ENCODE results near the gene NEDD9. TPM values are rescaled to one million over a fixed set of nuclear protein-coding genes. Genes with fewer than 3 reads are reported as not detected.

NEDD9 gene
- total and polyA plus RNA-seq, 2 of the 13 experiments (the other 11 are each of a cell fraction or from before 2014, with no cell fraction given), result 27.1 to 389 TPM

- no peak for TF ChIP-seq ZNF280D (CRISPR knock-in tag; IDR thresholded peaks at IDR 0.05)
- no peak for TF ChIP-seq ZNF232 (CRISPR knock-in tag; IDR thresholded peaks at IDR 0.05; ENCODE audit: borderline replicate concordance)
- TF ChIP-seq ZBTB7A (CRISPR knock-in tag; IDR thresholded peaks at IDR 0.05), result no peak
- TF ChIP-seq, protein P1, sequence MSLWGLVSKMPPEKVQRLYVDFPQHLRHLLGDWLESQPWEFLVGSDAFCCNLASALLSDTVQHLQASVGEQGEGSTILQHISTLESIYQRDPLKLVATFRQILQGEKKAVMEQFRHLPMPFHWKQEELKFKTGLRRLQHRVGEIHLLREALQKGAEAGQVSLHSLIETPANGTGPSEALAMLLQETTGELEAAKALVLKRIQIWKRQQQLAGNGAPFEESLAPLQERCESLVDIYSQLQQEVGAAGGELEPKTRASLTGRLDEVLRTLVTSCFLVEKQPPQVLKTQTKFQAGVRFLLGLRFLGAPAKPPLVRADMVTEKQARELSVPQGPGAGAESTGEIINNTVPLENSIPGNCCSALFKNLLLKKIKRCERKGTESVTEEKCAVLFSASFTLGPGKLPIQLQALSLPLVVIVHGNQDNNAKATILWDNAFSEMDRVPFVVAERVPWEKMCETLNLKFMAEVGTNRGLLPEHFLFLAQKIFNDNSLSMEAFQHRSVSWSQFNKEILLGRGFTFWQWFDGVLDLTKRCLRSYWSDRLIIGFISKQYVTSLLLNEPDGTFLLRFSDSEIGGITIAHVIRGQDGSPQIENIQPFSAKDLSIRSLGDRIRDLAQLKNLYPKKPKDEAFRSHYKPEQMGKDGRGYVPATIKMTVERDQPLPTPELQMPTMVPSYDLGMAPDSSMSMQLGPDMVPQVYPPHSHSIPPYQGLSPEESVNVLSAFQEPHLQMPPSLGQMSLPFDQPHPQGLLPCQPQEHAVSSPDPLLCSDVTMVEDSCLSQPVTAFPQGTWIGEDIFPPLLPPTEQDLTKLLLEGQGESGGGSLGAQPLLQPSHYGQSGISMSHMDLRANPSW (CRISPR knock-in tag; IDR thresholded peaks at IDR 0.05; ENCODE audit: borderline replicate concordance), result no peak
- no peak for TF ChIP-seq RERE (CRISPR knock-in tag; IDR thresholded peaks at IDR 0.05; ENCODE audit: low read depth)
- no peak for TF ChIP-seq JDP2 (CRISPR knock-in tag; IDR thresholded peaks at IDR 0.05; ENCODE audit: borderline replicate concordance)
- TF ChIP-seq NRL (CRISPR knock-in tag; IDR thresholded peaks at IDR 0.05; ENCODE audit: borderline replicate concordance), result no peak
- no peak for TF ChIP-seq ZNF136 (CRISPR knock-in tag; IDR thresholded peaks at IDR 0.05; ENCODE audit: low read depth)
Observed at GRCh38 chr6:11268978-11269377, 36.5 kb upstream of the NEDD9 start (continued).

Measured in HepG2 (cell line).